Activated CD4-positive, alpha-beta memory T cell treated with anti-CD3 and anti-CD28 coated beads, Interleukin-2, amount 10 ng/mL, durations not matched to agents 7 days and 5 days (primary cell): ENCODE data around the gene FKBP1B. TPM values are rescaled to one million over a fixed set of nuclear protein-coding genes. Genes with fewer than 3 reads are reported as not detected.
"Not testable (repeated sequence)": the region's sequence is repeated elsewhere in the genome, so short reads cannot be mapped to it uniquely, and the experiment has no call there.

Experiments
- CTCF ChIA-PET: fragments of 350-600 bp; sonication (Branson Sonifier 250); formaldehyde crosslinking; loops from one replicate; lab custom pipeline; 2021; ENCODE audit warnings: antibody characterized with exemption, inconsistent platforms; lab: Charles Lee
- POLR2A ChIA-PET: fragments of 350-600 bp; sonication (Branson Sonifier 250); formaldehyde crosslinking; loops from one replicate; lab custom pipeline; 2021; ENCODE audit warnings: antibody characterized with exemption; lab: Charles Lee
- DNase-seq: peaks from one replicate; pipeline ENCODE4 v3.0.0-alpha.2; 2020
- H3K27ac Mint-ChIP-seq: one replicate; pipeline ENCODE4 v1.8.0; 2021; ENCODE audit warnings: mild to moderate bottlenecking, mixed read lengths
- H3K27me3 Mint-ChIP-seq: one replicate; pipeline ENCODE4 v1.8.0; 2021; ENCODE audit warnings: mixed read lengths
- H3K36me3 Mint-ChIP-seq: one replicate; pipeline ENCODE4 v1.8.0; 2021; ENCODE audit warnings: low read depth, mixed read lengths
- H3K4me1 Mint-ChIP-seq: one replicate; pipeline ENCODE4 v1.8.0; 2021; ENCODE audit warnings: mixed read lengths
- H3K4me3 Mint-ChIP-seq: one replicate; pipeline ENCODE4 v1.8.0; 2021; ENCODE audit warnings: mild to moderate bottlenecking, mixed read lengths
- H3K9me3 Mint-ChIP-seq: one replicate; pipeline ENCODE4 v1.8.0; 2021; ENCODE audit warnings: mixed read lengths
- total RNA-seq, 2 experiments: library from RNA; stranded (reverse); gene quantifications; one replicate each; pipeline ENCODE4 v1.2.3, GENCODE V29; 2021

FKBP1B gene
- total RNA-seq, 2 experiments from 2014 or later, result 4.8 to 5.5 TPM

DNA sequence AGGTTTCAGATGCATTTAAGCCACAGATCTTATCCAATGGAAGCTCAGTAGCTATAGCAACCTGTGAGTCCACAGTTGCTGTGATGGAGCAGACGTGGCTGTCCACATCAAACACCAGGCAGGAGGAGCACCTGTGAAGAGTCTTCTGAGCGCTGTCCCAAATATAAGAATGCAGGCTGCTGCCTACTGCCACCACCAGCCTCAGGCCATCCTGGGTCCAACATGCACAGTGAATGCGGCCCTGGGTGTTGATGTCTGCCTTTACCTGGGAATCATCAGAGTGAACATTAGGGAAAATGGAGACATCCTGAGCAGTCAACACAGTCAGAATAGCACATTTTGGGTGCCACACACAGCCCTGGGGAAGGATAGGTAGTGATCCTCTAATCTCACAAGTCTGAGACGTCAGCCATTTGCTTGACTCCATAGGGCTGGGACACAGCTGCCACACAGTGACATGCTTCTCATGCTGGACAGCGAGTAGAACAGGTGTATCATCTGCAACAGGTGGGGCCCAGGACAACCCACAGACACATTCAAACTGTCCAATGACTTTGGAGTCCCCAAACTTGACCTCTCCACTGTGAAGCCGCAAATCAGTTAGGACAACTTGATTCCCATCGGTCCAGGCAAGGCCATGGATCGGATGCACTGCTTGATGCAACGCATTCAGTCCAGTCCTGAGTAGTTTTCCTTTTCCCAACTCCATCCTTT lies 10.6 kb upstream of the FKBP1B start:
- CTCF ChIA-PET, result interaction anchor here (0.6 kb wide), 1 partner anchor 78 kb away, joined by 4 read pairs; no protein-coding TSS in a partner anchor
- POLR2A ChIA-PET, result no interaction called here
- H3K27me3 Mint-ChIP-seq, result no peaks in the 10 kb centered on the region
- H3K4me1 Mint-ChIP-seq, result peaks cover 5% of the 10 kb centered on the region
- no peaks in the 10 kb centered on the region for H3K9me3 Mint-ChIP-seq
- no peak for DNase-seq
- H3K4me3 Mint-ChIP-seq, result no peak overlapping the region
- H3K36me3 Mint-ChIP-seq, result peaks cover 17% of the 10 kb centered on the region
- no peak overlapping the region for H3K27ac Mint-ChIP-seq

DNA sequence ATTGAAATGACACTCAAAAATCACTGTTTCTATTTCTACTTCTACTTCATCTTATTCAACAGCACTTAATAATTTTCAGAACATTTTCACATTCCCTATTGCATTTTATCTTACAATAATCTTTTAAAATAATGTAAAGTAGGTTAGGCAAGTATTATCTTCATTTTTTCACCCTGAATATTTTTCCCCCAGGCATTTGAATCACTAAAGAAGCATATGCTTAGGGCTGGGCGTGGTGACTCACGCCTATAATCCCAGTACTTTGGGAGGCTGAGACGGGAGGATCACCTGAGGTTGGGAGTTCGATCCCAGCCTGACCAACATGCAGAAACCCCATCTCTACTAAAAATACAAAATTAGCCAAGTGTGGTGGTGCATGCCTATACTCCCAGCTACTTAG lies 9.0 kb upstream of the FKBP1B start:
- Mint-ChIP-seq H3K4me1 (peaks cover 11% of the 10 kb centered on the region), H3K27ac (no peak overlapping the region), H3K36me3 (peaks cover 15% of the 10 kb centered on the region), H3K4me3 (no peak overlapping the region), H3K9me3 (no peaks in the 10 kb centered on the region), H3K27me3 (no peaks in the 10 kb centered on the region)
- DNase-seq, result no peak
- ChIA-PET CTCF (no interaction called here), POLR2A (no interaction called here)

DNA sequence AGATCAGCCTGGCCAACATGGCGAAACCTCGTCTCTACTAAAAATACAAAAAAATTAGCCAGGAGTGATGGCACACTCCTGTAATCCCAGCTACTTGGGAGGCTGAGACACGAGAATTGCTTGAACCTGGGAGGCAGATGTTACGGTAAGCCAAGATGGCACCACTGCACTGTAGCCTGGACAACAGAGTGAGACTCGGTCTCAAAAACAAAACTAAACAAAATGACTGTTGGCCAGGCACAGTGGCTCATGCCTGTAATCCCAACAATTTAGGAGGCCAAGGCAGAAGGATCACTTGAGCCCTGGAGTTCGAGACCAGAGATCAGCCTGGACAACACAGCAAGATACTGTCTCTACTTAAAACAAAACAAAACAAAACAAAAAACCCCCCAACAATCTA lies 6.4 kb upstream of the FKBP1B start:
- POLR2A ChIA-PET, H3K27me3 Mint-ChIP-seq, H3K27ac Mint-ChIP-seq, DNase-seq, H3K4me3 Mint-ChIP-seq, H3K9me3 Mint-ChIP-seq: not testable (repeated sequence)
- H3K4me1 Mint-ChIP-seq, result peaks cover 33% of the 10 kb centered on the region
- peaks cover 14% of the 10 kb centered on the region for H3K36me3 Mint-ChIP-seq
- CTCF ChIA-PET, result interaction anchor here (1.9 kb wide), 1 partner anchor 219 kb away, joined by 4 read pairs; no protein-coding TSS in a partner anchor

DNA sequence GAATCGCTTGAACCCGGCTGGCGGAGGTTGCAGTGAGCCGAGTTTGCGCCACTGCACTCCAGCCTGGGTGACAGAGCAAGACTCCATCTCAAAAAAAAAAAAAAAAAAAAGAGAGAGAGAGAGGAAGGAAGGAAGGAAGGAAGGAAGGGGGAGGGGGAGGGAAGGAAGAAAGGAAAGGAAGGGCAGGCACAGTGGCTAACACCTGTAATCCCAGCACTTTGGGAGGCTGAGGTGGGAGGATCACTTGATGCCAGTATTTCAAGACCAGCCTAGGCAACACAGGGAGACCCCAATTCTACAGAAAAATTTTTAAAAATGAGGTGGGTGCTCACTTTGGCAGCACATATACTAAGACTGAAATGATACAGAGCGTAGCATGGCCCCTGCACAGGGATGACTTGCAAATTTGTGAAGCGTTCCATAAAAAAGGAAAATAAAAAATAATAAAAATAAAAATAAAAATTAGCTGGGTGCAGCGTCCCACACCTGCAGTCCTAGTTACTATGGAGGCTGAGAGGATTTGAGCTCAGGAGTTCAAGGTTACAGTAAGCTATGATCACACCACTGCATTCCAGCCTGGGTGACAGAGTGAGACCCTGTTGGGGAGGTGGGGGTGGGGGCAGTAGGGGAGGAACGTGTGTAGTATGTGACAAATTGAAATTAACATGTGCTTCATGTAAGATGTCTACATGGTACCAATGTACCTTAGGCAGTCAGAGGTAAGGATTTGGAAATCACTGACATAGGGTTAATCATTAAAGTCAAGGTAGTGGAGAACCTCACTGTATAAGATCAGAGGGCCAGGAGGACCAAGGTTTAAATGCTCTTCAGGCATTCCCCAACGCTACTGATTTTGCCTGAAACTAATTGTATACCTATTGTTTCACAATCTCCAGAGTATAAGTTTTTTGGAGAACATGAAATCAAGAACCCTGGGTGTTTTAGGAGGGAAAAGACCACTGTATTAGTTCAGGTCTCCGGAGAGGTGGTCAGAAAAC lies 3.7 kb upstream of the FKBP1B start:
- Mint-ChIP-seq H3K4me3 (peak overlapping the region; percentile 96), H3K36me3 (peaks cover 6% of the 10 kb centered on the region), H3K27ac (no peak overlapping the region), H3K9me3 (no peaks in the 10 kb centered on the region), H3K27me3 (peaks cover 2% of the 10 kb centered on the region), H3K4me1 (peaks cover 41% of the 10 kb centered on the region)
- DNase-seq, result no peak
- CTCF ChIA-PET, result interaction anchor here (1.0 to 2.3 kb wide), 4 partner anchors 31 to 221 kb away, joined by 3 to 20 read pairs (median 3); partner anchors contain the start of genes ATAD2B and SF3B6
- POLR2A ChIA-PET, result interaction anchor here (1.2 to 1.8 kb wide), 2 partner anchors 31 kb away, joined by 3 to 34 read pairs; partner anchors contain the start of gene SF3B6

DNA sequence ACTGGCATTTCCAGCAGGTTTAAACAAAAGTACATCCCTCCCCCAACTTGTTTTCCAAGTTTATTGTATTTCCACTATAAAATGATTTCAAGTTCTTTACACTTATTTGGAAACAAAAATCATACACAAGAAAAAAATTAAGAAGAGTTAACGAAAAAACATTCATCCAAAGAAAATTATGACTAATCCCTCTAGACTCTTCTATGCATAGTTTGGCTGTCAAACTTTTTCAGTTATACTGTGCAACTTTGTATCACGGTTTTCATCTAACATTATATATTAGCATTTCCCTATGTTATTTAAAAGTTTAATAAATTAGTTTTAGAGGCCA lies 3.0 kb upstream of the FKBP1B start:
- ChIA-PET POLR2A (interaction anchor here (1.3 to 3.3 kb wide), 8 partner anchors 17 to 222 kb away, joined by 3 to 35 read pairs (median 8); partner anchors contain the start of genes ATAD2B, SF3B6, TP53I3 and UBXN2A), CTCF (interaction anchor here (1.0 to 2.3 kb wide), 4 partner anchors 14 to 222 kb away, joined by 3 to 20 read pairs (median 15); partner anchors contain the start of genes ATAD2B and TP53I3)
- no peaks in the 10 kb centered on the region for H3K9me3 Mint-ChIP-seq
- H3K27me3 Mint-ChIP-seq, result peaks cover 2% of the 10 kb centered on the region
- peaks cover 6% of the 10 kb centered on the region for H3K36me3 Mint-ChIP-seq
- H3K27ac Mint-ChIP-seq, result no peak overlapping the region
- no peak for DNase-seq
- H3K4me3 Mint-ChIP-seq, result peak overlapping the region; percentile 96
- H3K4me1 Mint-ChIP-seq, result peaks cover 41% of the 10 kb centered on the region

DNA sequence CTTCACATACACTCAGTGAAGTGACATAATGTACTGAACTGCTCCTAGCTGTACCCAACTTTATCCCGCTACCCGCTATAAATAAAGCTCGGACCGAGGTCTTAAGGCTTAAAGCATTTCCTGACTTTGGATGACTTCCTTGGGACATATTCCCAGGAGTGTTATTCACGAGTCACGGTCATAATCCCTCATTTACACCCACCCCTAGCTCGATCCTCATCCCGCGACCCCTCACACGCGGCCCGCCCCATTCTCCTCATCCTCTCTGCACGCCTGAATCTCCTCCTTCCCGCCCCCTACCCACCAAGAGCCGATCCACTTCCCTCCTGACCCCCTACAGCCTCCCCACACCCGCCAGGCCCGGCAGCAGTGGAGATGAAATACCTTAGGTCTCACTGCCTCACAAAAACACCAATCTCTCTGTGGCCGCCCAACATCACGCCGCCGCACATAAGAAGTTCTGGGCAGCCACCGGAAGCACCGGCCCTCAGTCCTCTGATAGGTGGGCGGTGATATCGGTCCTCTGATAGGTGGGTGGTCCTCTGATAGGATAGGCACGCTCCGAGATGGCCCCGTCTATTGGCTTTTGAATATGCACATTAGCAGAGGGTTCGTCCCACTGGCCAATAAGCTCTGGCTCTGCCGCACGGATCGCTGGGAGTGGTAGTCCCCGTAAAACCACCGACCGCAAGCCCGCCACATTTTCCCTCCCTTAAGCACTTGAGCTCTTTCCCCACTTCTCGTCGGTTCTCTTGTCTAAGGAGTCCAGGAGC lies 2.4 kb upstream of the FKBP1B start, which contains the start of gene WDCP:
Gene WDCP, minus strand, starts transcription at position 462 of the 773 bp plus-strand sequence. CDS start 7,897 bp downstream, outside the sequence.
- ChIA-PET POLR2A (interaction anchor here (0.7 to 3.3 kb wide), 14 partner anchors 10 to 222 kb away, joined by 3 to 35 read pairs (median 4); partner anchors contain the start of genes ATAD2B, PFN4, SF3B6 and TP53I3), CTCF (interaction anchor here (0.5 to 2.3 kb wide), 8 partner anchors 14 to 222 kb away, joined by 3 to 20 read pairs (median 4); partner anchors contain the start of genes ATAD2B and TP53I3)
- peak within 1 kb of the TSS; percentile 96 for H3K4me3 Mint-ChIP-seq
- H3K9me3 Mint-ChIP-seq, result no peaks in the 10 kb centered on the region
- DNase-seq, result peak; percentile 96
- H3K27ac Mint-ChIP-seq, result peak within 1 kb of the TSS; percentile 85
- peaks cover 6% of the 10 kb centered on the region for H3K36me3 Mint-ChIP-seq
- H3K4me1 Mint-ChIP-seq, result peaks cover 41% of the 10 kb centered on the region
- H3K27me3 Mint-ChIP-seq, result peaks cover 2% of the 10 kb centered on the region

DNA sequence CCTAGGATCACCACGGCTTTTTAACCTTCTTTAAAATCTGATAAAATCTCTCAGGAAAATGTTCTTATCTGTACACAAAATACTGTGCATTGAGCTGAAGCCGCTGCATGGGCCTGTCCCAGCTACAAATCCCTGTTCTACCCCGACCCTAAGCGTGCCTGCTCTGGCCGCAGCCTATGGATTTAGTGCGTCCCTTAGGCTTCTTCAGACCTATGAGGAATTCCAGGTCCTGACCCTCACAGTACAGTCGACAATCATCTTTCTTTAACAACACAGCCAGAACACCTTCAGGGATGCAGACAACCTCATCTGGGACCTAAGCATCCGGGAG lies 1.9 kb upstream of the FKBP1B start:
- peak overlapping the region; percentile 85 for H3K27ac Mint-ChIP-seq
- ChIA-PET CTCF (interaction anchor here (0.5 to 2.3 kb wide), 8 partner anchors 13 to 531 kb away, joined by 3 to 20 read pairs (median 4); partner anchors contain the start of genes ATAD2B and TP53I3), POLR2A (interaction anchor here (0.7 to 3.3 kb wide), 13 partner anchors 9 to 223 kb away, joined by 3 to 35 read pairs (median 4); partner anchors contain the start of genes ATAD2B, SF3B6, TP53I3 and UBXN2A)
- H3K4me1 Mint-ChIP-seq, result peaks cover 41% of the 10 kb centered on the region
- no peaks in the 10 kb centered on the region for H3K9me3 Mint-ChIP-seq
- H3K27me3 Mint-ChIP-seq, result peaks cover 2% of the 10 kb centered on the region
- DNase-seq, result no peak
- peak overlapping the region; percentile 96 for H3K4me3 Mint-ChIP-seq
- H3K36me3 Mint-ChIP-seq, result peaks cover 6% of the 10 kb centered on the region

DNA sequence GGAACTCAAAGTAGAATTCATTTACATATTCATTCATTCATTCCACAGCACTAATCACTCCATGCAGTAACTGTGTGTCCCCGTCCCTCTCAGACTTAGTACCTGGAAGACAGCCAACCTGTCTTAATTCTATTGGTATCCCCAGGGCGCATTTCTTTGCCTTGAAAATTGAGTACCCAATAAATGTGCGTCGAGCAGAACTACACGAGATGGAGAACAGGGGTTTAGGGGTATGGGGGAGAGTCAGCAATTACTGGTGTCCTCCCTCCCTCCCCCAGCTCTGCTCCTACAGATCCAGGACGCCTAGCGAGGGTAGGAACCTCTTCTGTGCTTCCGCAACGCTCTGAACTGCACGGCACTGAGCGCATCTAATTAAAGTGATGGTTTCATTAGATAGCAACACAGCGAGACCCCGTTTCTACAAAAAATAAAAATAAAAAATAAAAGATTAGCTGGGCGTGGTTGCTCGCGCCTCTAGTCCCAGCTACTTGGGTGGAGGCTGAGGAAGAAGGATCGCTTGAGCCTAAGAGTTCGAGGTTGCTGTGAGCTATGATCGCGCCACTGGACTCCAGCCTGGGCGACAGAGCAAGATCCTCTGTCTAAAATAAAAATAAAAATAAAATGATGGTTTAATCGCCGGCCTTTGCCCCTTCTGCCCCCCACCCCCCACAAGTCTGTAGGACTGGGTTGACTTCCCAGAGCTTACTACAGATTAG lies 614 bp upstream of the FKBP1B start:
- ChIA-PET POLR2A (interaction anchor here (1.2 to 3.3 kb wide), 3 partner anchors 28 to 122 kb away, joined by 4 to 35 read pairs (median 14); partner anchors contain the start of genes ATAD2B, PFN4 and SF3B6), CTCF (interaction anchor here (0.6 to 1.3 kb wide), 4 partner anchors 30 to 122 kb away, joined by 3 to 7 read pairs (median 3); partner anchors contain the start of gene ATAD2B)
- Mint-ChIP-seq H3K4me1 (peaks cover 38% of the 10 kb centered on the region), H3K27me3 (peaks cover 2% of the 10 kb centered on the region), H3K4me3 (no peak overlapping the region), H3K36me3 (peaks cover 3% of the 10 kb centered on the region), H3K27ac (peak overlapping the region; percentile 19), H3K9me3 (no peaks in the 10 kb centered on the region)
- DNase-seq, result no peak

DNA sequence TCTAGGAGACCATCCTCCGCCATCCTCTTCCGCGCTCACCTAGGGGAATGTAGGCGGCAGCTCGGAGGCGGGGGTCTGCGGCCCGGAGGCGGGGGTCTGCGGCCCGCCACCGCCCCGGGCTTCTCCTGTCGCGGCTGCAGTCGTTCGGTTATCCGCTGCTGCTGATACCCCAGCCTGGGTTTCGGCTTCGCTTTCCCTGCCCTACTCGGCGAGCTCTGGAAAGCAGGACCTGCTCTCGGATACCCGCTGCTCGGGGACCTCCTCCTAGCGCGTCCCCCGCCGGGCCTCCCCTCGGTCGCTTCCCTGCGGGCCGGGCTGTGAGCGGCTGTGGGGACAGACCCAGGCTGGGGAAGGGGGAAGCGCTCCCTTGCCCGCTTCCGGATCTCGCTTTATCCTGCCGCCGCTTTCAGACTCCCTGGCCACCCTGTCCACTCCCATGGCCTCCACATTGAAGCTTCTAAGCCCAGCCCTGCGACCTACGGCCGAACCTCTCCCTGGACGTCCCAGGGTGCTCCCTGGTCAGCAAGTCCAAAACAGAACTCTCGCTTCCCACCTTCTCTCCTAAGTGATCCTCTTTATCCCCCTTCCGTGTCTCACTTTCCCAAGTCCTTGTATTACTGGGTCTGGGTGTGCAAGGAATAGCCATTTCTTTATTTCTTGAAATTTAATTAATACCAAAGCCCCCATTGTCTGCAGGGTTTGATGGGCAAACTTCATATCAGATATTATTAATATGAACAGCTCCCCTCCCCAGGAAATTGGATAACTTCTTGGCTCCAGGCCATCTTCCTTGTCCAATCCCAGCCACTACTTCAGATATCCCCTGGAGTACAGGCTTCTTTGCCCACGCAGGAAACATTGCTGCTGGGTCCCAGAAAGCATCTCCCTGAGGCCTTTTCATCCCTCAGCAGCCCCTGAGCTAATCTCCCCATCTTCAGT lies 769 bp downstream of the FKBP1B start:
- peak; percentile 20 for DNase-seq
- ChIA-PET CTCF (interaction anchor here (1.3 to 2.6 kb wide), 3 partner anchors 10 to 34 kb away, joined by 3 to 14 read pairs (median 7); partner anchors contain the start of gene TP53I3), POLR2A (interaction anchor here (0.7 to 1.5 kb wide), 3 partner anchors 29 to 124 kb away, joined by 3 to 6 read pairs (median 3); partner anchors contain the start of gene ATAD2B)
- H3K9me3 Mint-ChIP-seq, result no peaks in the 10 kb centered on the region
- peaks cover 34% of the 10 kb centered on the region for H3K4me1 Mint-ChIP-seq
- no peak overlapping the region for H3K4me3 Mint-ChIP-seq
- H3K27ac Mint-ChIP-seq, result no peak overlapping the region
- H3K36me3 Mint-ChIP-seq, result peaks cover 3% of the 10 kb centered on the region
- H3K27me3 Mint-ChIP-seq, result peaks cover 2% of the 10 kb centered on the region

DNA sequence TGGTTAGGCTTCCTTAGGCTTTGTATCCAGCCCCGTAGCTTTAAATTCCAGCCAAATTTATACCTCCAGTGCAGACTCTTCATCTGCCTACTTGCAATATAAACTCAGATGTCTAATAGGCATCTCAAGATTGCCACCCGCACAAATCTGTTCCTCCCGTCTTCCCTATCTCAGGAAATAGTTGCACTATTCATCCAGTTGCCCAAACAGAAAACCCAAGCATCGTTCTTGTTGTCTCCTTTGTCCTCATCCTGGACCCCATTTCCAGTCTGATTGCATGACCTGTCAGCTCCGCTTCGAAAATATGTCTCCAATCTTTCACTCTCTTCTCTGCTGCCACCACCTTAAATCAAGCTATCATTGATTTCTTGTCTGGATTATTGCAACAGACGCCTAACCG lies 2.3 kb downstream of the FKBP1B start:
- Mint-ChIP-seq H3K9me3 (no peaks in the 10 kb centered on the region), H3K4me3 (no peak overlapping the region), H3K27ac (no peak overlapping the region), H3K4me1 (peaks cover 21% of the 10 kb centered on the region), H3K27me3 (peaks cover 2% of the 10 kb centered on the region), H3K36me3 (peaks cover 3% of the 10 kb centered on the region)
- DNase-seq, result no peak
- ChIA-PET POLR2A (interaction anchor here (0.9 to 1.5 kb wide), 3 partner anchors 25 to 125 kb away, joined by 3 read pairs; partner anchors contain the start of genes ATAD2B and SF3B6), CTCF (interaction anchor here (2.1 to 2.6 kb wide), 2 partner anchors 8 to 32 kb away, joined by 7 to 14 read pairs; partner anchors contain the start of gene TP53I3)
